ENCODE results near the gene PSMA8.
"Not testable (repeated sequence)": the region's sequence is repeated elsewhere in the genome, so short reads cannot be mapped to it uniquely, and the experiment has no call there.

DNA sequence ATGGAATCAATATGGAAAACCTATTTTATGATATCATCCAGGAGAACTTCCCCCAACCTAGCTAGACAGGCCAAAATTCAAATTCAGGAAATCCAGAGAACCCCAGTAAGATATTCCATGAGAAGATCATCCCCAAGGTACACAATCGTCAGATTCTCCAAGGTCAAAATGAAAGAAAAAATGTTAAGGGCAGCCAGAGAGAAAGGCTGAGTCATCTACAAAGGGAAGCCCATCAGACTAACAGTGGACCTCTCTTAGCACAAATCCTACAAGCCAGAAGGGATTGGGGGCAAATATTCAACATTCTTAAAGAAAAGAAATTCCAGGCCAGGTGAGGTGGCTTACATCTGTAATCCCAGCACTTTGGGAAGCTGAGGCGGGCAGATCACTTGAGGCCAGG lies 11.7 kb upstream of the PSMA8 start:
- TF ChIP-seq CTCF (conservative IDR thresholded peaks at IDR 0.05); EZH2 (IDR thresholded peaks at IDR 0.05; ENCODE audit: low read depth): not testable (repeated sequence)
